Ovary (tissue), 9 donors: ENCODE measurements around the gene ARHGEF7. TPM values are rescaled to one million over a fixed set of nuclear protein-coding genes. Genes with fewer than 3 reads are reported as not detected.

Experiments used
- DNase-seq, 5 donors: peaks; one replicate each; pipeline ENCODE4 v3.0.0-alpha.2; 2019 to 2020
- H3K27ac ChIP-seq, 2 donors: fragments of 200-600 bp; one replicate each; pipeline versions ENCODE4 v1.5.1 to v1.8.0; 2019 to 2022
- H3K27me3 ChIP-seq: fragments of 200-600 bp; one replicate; pipeline ENCODE4 v1.8.0; 2022
- H3K36me3 ChIP-seq: fragments of 200-600 bp; sonication (generic); one replicate; pipeline ENCODE4 v1.5.1; 2019
- H3K4me1 ChIP-seq: one replicate; pipeline ENCODE4 v1.8.1; 2013; ENCODE audit warnings: mild to moderate bottlenecking, moderate library complexity; ENCODE audit not compliant: insufficient read depth
- H3K4me3 ChIP-seq: fragments of 200-600 bp; sonication (generic); one replicate; pipeline ENCODE4 v1.5.1; 2017
- H3K9me3 ChIP-seq, 2 donors: fragments of 200-600 bp in 1 of 2; sonication (generic) in 1 of 2; one replicate each; pipeline versions ENCODE4 v1.5.1 to v1.8.1; 2013 to 2019; ENCODE audit warnings: mild to moderate bottlenecking in 1 of 2, moderate library complexity in 1 of 2
- CTCF ChIP-seq, 3 donors: fragments of 450-650 bp in 2 of 3; fragments of 200-600 bp in 1 of 3; IDR thresholded peaks; one replicate each; pipeline versions ENCODE4 v1.5.1 to v1.8.0; 2016 to 2022; ENCODE audit warnings: antibody characterized with exemption in 3 of 3, mild to moderate bottlenecking in 1 of 3
- EP300 ChIP-seq: sonication (generic); formaldehyde crosslinking; IDR thresholded peaks from one replicate; pipeline ENCODE4 v1.6.1; 2017; ENCODE audit warnings: antibody characterized with exemption
- POLR2A ChIP-seq: fragments of 450-650 bp; IDR thresholded peaks from one replicate; pipeline ENCODE4 v1.6.1; 2017; ENCODE audit warnings: antibody characterized with exemption, mild to moderate bottlenecking, moderate library complexity
- WGBS, 3 donors: extraction: QIAGEN DNeasy Blood & Tissue Kit in 1 of 3; methylation state at CpG; one replicate each; pipeline versions ENCODE4 v1.1.5 to v1.1.7; 2013 to 2017; 5-methylcytosine and 5-hydroxymethylcytosine counted together
- intact Hi-C, 4 donors: fragments of 100-400 bp; cut with DNase I; formaldehyde crosslinking; loops; one replicate each; pipeline versions ENCODE4 v1.11.0 to v1.15.1; 2022 to 2023
- polyA plus RNA-seq, 2 donors: library from polyadenylated mRNA; stranded (reverse); fragments of 200-250 nt in 1 of 2; fragments of 350-450 nt in 1 of 2; fragmentation: Illumina TruSeq in 1 of 2; extraction: RNeasy Lipid Tissue Mini Kit (QIAGEN cat#74804) in 1 of 2; gene quantifications; one replicate each; pipeline ENCODE4 v1.2.3, GENCODE V29; 2013 to 2014
- total RNA-seq, 7 donors: library from RNA; depleted of rRNA in 2 of 7; stranded (reverse); fragments of >200 nt in 2 of 7; fragmentation: NEBNext Ultra II Directional in 3 of 7; extraction: Animal tissue kit (Norgen Biotek cat#: 25700) in 3 of 7; gene quantifications; one replicate each; pipeline versions ENCODE4 v1.1.0 to v1.2.4, GENCODE V29; 2016 to 2023
- donor health status: DM: no; HTN: no; CAD: no; lungs with moderate emphysema.
- donor health status: DM: no; HTN: no; CAD: no.
- donor health status: Bipolar disorder and iron deficiency.
- donor health status: DM: yes; HTN: yes; CAD: no.
- donor health status: DM: no; HTN: no; CAD: no.
- donor health status: DM: yes; HTN: yes; CAD: no.

ARHGEF7 gene
- total and polyA plus RNA-seq, 9 donors, result 27.6 to 58.5 (median 52.2) TPM

GRCh38 chr13:111280681-111281585, 165.8 kb downstream of the ARHGEF7 start:
- H3K4me1 ChIP-seq, result peaks cover 7% of the 10 kb centered on the region
- H3K36me3 ChIP-seq, result no peaks in the 10 kb centered on the region
- no peaks in the 10 kb centered on the region for H3K27me3 ChIP-seq
- no peaks in the 10 kb centered on the region for H3K9me3 ChIP-seq
- intact Hi-C loops, result no loop called here
- no peak for TF ChIP-seq CTCF (IDR thresholded peaks at IDR 0.05)
- no peak for TF ChIP-seq EP300
- TF ChIP-seq POLR2A, result no peak
- no peak overlapping the region for H3K4me3 ChIP-seq
- no peak for DNase-seq
- peak overlapping the region; percentile 55 to 57 for H3K27ac ChIP-seq
- 32 to 45% (median 40%) methylated on average over 12 of the region's 12 CpGs for WGBS, 3 donors

- no peak for DNase-seq
- 16 to 24% (median 20%) methylated on average over 10 of the region's 10 CpGs for WGBS, 3 donors
- Histone ChIP-seq H3K4me3 (no peak overlapping the region), H3K36me3 (no peaks in the 10 kb centered on the region), H3K27me3 (no peaks in the 10 kb centered on the region), H3K27ac (peak overlapping the region; percentile 55 to 57), H3K9me3 (no peaks in the 10 kb centered on the region), H3K4me1 (peaks cover 7% of the 10 kb centered on the region)
- intact Hi-C loops, result no loop called here
- no peak for TF ChIP-seq POLR2A
Observed at GRCh38 chr13:111281751-111282311, 166.7 kb downstream of the ARHGEF7 start.

- Histone ChIP-seq H3K4me3 (no peak overlapping the region), H3K27me3 (no peaks in the 10 kb centered on the region), H3K9me3 (no peaks in the 10 kb centered on the region), H3K36me3 (no peaks in the 10 kb centered on the region), H3K27ac (peak overlapping the region in 1 of 2 donors; percentile 55), H3K4me1 (peaks cover 7% of the 10 kb centered on the region)
- no peak for DNase-seq
- intact Hi-C loops, result no loop called here
- 12 to 22% (median 17%) methylated on average over 5 of the region's 5 CpGs for WGBS, 3 donors
- TF ChIP-seq CTCF (IDR thresholded peaks at IDR 0.05) (no peak), EP300 (no peak), POLR2A (no peak)
Observed at GRCh38 chr13:111282425-111282824, 167.3 kb downstream of the ARHGEF7 start.

- TF ChIP-seq EP300 (no peak), POLR2A (no peak), CTCF (IDR thresholded peaks at IDR 0.05) (no peak)
- peak overlapping the region in 1 of 2 donors; percentile 55 for H3K27ac ChIP-seq
- intact Hi-C loops, result no loop called here
- no peaks in the 10 kb centered on the region for H3K9me3 ChIP-seq
- H3K4me3 ChIP-seq, result no peak overlapping the region
- no peak for DNase-seq
- no peaks in the 10 kb centered on the region for H3K27me3 ChIP-seq
- no peaks in the 10 kb centered on the region for H3K36me3 ChIP-seq
- peaks cover 7% of the 10 kb centered on the region for H3K4me1 ChIP-seq
- 71 to 94% (median 83%) methylated on average over 23 of the region's 23 CpGs for WGBS, 3 donors
Observed at GRCh38 chr13:111282997-111283396, 167.9 kb downstream of the ARHGEF7 start.

- H3K27me3 ChIP-seq, result no peaks in the 10 kb centered on the region
- no peaks in the 10 kb centered on the region for H3K9me3 ChIP-seq
- no peak for DNase-seq
- no peaks in the 10 kb centered on the region for H3K36me3 ChIP-seq
- TF ChIP-seq CTCF (IDR thresholded peaks at IDR 0.05) (no peak), EP300 (no peak), POLR2A (no peak)
- intact Hi-C loops, result no loop called here
- peaks cover 7% of the 10 kb centered on the region for H3K4me1 ChIP-seq
- WGBS, 3 donors, result 86 to 90% (median 86%) methylated on average over 10 of the region's 10 CpGs
- H3K27ac ChIP-seq, result no peak overlapping the region
- no peak overlapping the region for H3K4me3 ChIP-seq
Observed at GRCh38 chr13:111283457-111283856, 168.3 kb downstream of the ARHGEF7 start.
